GM19452 (cell line): ENCODE measurements around the gene SH3BP4.

Source experiments
- ATAC-seq: cut with Tn5 transposase; IDR thresholded peaks from one replicate; pipeline ENCODE4 v1.9.1; 2021; ENCODE audit not compliant: unreplicated experiment

The SH3BP4 gene

GRCh38 chr2:235037604-235038166 lies 85.9 kb downstream of the SH3BP4 start:
- ATAC-seq = no peak

DNA sequence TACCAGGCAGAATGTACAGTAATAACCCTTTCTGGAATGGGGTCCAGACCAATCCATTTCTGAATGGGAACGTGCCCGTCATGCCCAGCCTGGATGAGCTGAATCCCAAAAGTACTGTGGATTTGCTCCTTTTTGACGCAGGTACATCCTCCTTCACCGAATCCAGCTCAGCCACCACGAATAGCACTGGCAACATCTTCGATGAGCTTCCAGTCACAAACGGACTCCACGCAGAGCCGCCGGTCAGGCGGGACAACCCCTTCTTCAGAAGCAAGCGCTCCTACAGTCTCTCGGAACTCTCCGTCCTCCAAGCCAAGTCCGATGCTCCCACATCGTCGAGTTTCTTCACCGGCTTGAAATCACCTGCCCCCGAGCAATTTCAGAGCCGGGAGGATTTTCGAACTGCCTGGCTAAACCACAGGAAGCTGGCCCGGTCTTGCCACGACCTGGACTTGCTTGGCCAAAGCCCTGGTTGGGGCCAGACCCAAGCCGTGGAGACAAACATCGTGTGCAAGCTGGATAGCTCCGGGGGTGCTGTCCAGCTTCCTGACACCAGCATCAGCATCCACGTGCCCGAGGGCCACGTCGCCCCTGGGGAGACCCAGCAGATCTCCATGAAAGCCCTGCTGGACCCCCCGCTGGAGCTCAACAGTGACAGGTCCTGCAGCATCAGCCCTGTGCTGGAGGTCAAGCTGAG lies 89.6 kb downstream of the SH3BP4 start:
- no peak for ATAC-seq

- ATAC-seq = no peak
These were observed 90.2 kb downstream of the SH3BP4 start for GRCh38 chr2:235041918-235042575.

- ATAC-seq = no peak
These were observed 91.0 kb downstream of the SH3BP4 start for GRCh38 chr2:235042576-235043515.

GRCh38 chr2:235043762-235044500 lies 92.1 kb downstream of the SH3BP4 start:
- no peak for ATAC-seq

GRCh38 chr2:235044501-235045271 lies 92.9 kb downstream of the SH3BP4 start:
- ATAC-seq = no peak

DNA sequence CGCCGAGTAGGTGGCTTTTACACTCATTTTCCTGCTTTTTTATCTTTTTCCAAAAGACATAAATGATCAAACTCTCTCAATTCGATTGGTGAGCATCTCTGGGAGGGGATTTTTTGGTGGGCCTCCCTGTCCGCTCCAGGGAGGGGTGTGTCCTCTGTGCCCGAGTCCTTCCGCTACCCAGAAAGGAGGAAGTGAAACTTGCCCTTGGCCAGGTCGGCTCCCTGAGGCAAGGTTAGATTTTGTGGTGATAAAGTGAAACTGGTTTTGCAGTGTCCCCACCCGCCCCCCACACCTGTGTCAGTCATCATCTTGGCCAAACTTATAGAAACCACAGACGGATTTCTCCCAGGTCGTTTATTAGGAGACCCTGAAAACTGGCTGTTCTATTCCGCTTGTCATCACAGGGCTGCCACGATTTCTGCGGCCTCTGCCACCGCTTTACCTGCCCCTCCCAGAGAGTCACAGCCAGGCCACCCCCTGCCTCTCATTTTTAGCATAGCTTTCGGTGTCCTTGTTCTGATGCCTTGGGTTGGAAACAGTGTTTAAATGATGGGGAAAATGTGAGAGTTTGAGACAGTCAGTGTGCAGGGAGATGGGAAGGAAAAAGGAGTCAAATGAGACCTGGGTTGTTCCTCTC lies 93.6 kb downstream of the SH3BP4 start:
- ATAC-seq = peak; percentile 86

- ATAC-seq = no peak
These were observed 94.1 kb downstream of the SH3BP4 start for GRCh38 chr2:235045973-235046343.

- ATAC-seq = no peak
These were observed 94.8 kb downstream of the SH3BP4 start for GRCh38 chr2:235046589-235046988.

DNA sequence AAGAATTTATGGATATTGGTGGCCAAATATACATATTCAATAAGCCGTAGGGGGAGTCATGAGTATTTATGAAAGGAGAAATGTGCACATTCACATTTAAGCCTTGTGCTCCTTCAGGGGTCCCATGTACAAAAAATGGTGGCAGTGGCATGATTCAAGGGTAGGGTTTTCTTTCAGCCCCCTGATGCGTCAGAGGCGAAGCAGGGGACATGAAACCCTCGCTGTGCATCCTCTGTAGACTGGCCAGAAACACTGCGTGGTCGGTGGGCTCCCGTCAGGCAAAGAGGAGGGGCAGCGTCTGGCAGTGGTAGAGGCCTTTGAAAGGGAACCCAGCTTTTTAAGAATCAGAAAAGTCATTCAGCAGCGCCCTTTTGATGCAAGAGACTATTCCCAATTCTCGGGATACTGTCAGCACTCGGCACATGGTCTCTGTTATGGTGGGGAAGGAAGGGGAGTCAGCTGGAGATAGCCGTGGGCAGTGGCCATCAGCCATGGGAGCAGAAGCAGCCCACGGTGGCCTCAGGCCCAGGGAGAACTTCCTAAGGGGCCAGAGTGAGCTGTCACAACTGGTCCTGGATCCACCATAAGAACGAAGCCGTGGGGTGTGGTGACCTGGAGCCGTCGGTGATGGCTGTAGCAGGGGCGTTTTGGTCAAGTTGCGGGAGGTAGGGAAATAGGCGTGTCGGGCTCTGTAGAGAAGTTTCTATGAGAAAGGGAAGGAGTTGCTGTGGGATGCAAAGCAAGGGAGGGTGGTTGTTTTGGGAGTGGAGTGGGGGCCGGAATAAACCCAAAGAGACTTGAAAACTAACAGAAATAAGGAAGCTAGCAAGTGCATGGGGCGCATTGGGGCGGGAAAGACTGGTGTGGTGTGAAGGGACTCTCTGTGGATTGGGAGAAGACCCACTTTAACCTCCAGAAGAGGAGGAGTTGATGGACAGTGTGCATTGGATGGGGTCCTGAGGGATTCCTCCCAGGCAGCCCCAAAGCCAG lies 95.6 kb downstream of the SH3BP4 start:
- ATAC-seq = no peak

- no peak for ATAC-seq
These were observed 96.7 kb downstream of the SH3BP4 start for GRCh38 chr2:235048549-235048948.

DNA sequence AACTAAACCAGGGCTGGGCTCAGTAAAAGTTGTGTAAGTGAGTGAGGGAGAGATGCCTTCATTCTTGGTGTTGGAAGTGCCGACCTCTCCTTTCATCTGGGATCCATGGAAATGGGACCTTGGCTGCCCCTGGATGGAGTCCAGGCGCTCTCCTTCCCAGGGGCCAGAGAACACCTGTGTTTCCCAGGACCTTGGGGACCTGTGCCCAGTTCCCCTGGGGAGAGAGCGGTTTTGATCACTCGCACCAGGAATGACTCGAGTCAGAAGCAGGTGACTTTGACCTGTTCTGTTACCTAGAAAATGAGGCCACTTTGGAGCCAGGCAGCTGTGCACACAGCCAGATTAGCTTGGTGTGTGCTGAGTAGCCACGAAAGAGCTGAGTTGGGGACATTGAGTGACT lies 97.3 kb downstream of the SH3BP4 start:
- no peak for ATAC-seq

DNA sequence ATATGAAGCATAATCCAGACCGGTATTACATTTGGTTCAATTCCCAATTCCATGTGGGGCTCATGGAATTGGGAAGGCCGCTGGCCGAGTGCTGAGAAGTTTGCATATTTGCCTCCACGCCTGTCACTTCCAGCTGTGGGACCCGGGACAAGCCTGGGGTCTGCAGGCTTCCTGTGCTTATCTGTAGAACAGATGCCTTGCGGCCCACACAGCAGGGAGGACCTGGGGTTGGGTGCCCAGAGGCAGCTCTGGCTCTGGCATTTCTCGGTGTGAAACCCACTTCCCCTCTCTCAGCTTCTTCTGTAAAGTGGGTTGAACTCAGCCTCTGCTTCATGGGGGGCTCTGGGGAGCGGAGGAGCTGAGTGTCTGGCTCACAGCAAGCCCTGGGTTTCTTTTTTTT lies 97.9 kb downstream of the SH3BP4 start:
- ATAC-seq = no peak

GRCh38 chr2:235050980-235051351 lies 99.1 kb downstream of the SH3BP4 start:
- no peak for ATAC-seq

DNA sequence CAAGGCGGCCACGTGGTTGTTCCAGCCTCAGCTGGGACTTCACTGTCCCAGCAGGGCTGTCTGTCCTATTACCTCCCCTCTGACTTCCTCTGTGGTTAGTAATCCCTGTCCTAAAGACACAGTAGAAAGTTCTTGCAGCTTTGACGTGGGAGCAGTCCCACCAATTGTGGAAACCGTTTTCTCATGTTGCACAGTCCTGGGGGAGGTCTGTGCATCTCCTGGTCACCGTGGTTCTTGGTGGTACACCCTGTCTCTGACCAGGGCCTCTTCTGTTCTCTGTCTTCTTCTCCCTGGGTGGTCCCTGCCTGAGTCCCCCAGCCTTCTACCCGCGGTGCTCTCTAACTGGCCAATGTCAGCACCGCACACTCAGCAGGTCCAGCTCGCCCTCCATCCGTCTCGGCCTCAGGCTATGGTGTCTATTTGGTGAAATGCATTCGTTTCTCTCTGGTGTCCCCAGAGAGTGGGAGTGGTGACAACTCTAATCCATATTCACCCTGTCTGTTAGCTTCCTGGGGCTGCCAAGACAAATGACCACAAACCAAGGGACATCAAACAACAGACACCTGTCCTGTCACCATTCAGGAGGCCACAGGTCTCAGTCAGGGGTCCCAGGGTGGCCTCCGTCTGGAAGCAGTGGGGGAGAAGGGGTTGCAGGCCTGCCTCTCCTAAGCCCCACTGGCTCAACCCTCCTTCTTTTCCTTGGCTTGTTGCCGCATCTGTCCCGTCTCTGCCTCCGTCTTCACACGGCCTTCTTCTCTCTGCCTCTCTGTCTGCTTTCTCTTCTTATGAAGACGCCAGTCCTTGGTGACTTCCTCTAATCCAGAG lies 99.8 kb downstream of the SH3BP4 start:
- no peak for ATAC-seq

DNA sequence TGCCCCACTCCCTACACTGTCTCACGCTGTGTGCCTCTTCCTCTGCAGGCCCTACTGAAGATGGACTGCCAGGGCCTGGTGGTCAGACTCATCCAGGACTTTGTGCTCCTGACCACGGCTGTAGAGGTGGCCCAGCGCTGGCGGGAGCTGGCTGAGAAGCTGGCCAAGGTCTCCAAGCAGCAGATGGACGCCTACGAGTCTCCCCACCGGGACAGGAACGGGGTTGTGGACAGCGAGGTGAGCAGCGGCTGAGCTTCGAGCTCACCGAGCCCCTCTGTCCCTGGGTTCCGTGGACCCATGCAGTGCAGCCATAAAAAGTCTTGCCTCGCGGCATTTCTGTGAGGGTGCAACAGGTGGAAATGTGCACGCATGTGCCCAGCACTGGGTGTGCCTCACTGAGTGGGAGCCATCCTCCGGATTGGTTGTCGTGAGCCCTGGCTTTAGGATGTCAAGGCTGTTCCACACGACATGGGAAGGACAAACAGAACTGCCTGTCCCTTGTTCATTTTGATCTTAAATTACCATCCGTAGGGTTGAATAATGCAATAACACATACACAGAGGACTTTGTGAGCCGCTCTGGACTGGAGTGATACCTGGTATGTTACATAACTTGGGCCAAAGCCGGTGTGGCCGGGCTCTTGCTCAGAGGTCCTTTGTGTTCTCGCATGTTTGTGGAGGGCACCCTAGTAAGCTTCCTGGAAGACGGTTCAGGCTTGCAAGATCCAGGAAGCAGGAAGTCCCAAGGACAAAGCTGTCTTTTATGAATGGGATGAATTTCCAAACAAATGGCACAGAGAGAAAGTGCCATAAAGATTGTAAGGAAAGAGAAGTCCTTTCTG lies 100.9 kb downstream of the SH3BP4 start:
- no peak for ATAC-seq

DNA sequence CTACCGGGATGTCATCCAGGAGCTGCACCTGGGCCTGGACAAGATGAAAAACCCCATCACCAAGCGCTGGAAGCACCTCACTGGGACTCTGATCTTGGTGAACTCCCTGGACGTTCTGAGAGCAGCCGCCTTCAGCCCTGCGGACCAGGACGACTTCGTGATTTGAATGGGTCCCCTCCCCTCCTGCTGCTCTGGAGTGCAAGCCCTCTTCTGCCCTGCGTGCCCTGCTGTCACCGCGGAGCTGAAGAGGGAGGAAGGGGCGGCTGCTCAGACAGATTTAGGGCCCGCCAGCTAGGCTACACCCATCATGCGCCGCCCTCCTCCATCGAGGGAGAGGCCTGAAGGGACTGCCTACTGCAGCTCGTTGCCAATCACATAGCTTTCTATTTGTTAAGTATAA lies 101.8 kb downstream of the SH3BP4 start:
- no peak for ATAC-seq
